Breast epithelium (tissue), 3 donors: ENCODE results near the gene NMU.

Experiments used
- CTCF ChIP-seq, 3 donors: fragments of 450-650 bp; IDR thresholded peaks; one replicate each; pipeline ENCODE4 v1.5.1; 2016 to 2017; ENCODE audit warnings: antibody characterized with exemption in 3 of 3, mild to moderate bottlenecking in 3 of 3, moderate library complexity in 3 of 3
- POLR2A ChIP-seq: fragments of 450-650 bp; IDR thresholded peaks from one replicate; pipeline ENCODE4 v1.6.1; 2016; ENCODE audit warnings: antibody characterized with exemption, mild to moderate bottlenecking, moderate library complexity
- POLR2AphosphoS5 ChIP-seq, 3 donors: sonication (generic); formaldehyde crosslinking; IDR thresholded peaks; one replicate each; pipeline ENCODE4 v1.6.1; 2017; ENCODE audit warnings: antibody characterized with exemption in 3 of 3

GRCh38 chr4:55610381-55610780 lies 25.7 kb downstream of the NMU start:
- TF ChIP-seq POLR2A (no peak), CTCF (IDR thresholded peaks at IDR 0.05) (no peak), POLR2AphosphoS5 (IDR thresholded peaks at IDR 0.05) (no peak)
